H9 (cell line): ENCODE data around the gene STX7. TPM values are rescaled to one million over a fixed set of nuclear protein-coding genes. Genes with fewer than 3 reads are reported as not detected.
A peak's percentile ranks its signal among the peaks of the same experiment; 100 is the strongest.
"Not testable (repeated sequence)": the region's sequence is repeated elsewhere in the genome, so short reads cannot be mapped to it uniquely, and the experiment has no call there.

Source experiments
- DNase-seq: peaks from one replicate; pipeline ENCODE4 v3.0.0-alpha.2; 2017
- H2AFZ ChIP-seq: one replicate; pipeline ENCODE4 v1.6.1; 2013; ENCODE audit warnings: mild to moderate bottlenecking, low read length, control low read depth, moderate library complexity
- H2AK5ac ChIP-seq: 2 replicates; pipeline ENCODE4 v1.6.1; 2013; ENCODE audit warnings: low read length, control low read depth, mixed read lengths; ENCODE audit not compliant: insufficient read length
- H2BK120ac ChIP-seq: one replicate; pipeline ENCODE4 v1.6.1; 2013; ENCODE audit warnings: low read depth, mild to moderate bottlenecking, low read length, control low read depth, inconsistent platforms; ENCODE audit not compliant: poor library complexity, severe bottlenecking
- H2BK12ac ChIP-seq: 2 replicates; pipeline ENCODE4 v1.6.1; 2013; ENCODE audit warnings: low read length, control low read depth, mixed read lengths, low read depth; ENCODE audit not compliant: insufficient read length
- H2BK15ac ChIP-seq: 2 replicates; pipeline ENCODE4 v1.6.1; 2013; ENCODE audit warnings: low read depth, low read length, control low read depth
- H2BK20ac ChIP-seq: one replicate; pipeline ENCODE4 v1.6.1; 2013; ENCODE audit warnings: low read depth, mild to moderate bottlenecking, low read length, control low read depth, inconsistent platforms; ENCODE audit not compliant: poor library complexity, severe bottlenecking
- H2BK5ac ChIP-seq: 2 replicates; pipeline ENCODE4 v1.6.1; 2013; ENCODE audit warnings: low read length, control low read depth, mixed read lengths; ENCODE audit not compliant: insufficient read length
- H3K14ac ChIP-seq: 2 replicates; pipeline ENCODE4 v1.6.1; 2013; ENCODE audit warnings: low read length, control low read depth; ENCODE audit not compliant: insufficient read depth
- H3K18ac ChIP-seq: 2 replicates; pipeline ENCODE4 v1.6.1; 2013; ENCODE audit warnings: low read depth, mild to moderate bottlenecking, mixed read lengths, low read length, control low read depth; ENCODE audit not compliant: insufficient read length
- H3K23ac ChIP-seq: 2 replicates; pipeline ENCODE4 v1.6.1; 2013; ENCODE audit warnings: low read length, control low read depth, mixed read lengths, low read depth; ENCODE audit not compliant: insufficient read length
- H3K23me2 ChIP-seq: 2 replicates; pipeline ENCODE4 v1.6.1; 2013; ENCODE audit warnings: low read depth, mild to moderate bottlenecking, mixed read lengths, low read length, control low read depth; ENCODE audit not compliant: insufficient read length, poor library complexity, severe bottlenecking
- H3K27ac ChIP-seq: 2 replicates; pipeline ENCODE4 v1.5.1; 2013; ENCODE audit warnings: low read length, control low read depth, mixed read lengths, low read depth; ENCODE audit not compliant: insufficient read length
- H3K27me3 ChIP-seq: 2 replicates; pipeline ENCODE4 v1.6.1; 2013; ENCODE audit warnings: low read length, control low read depth, inconsistent platforms; ENCODE audit not compliant: insufficient read depth
- H3K4ac ChIP-seq: 2 replicates; pipeline ENCODE4 v1.6.1; 2013; ENCODE audit warnings: low read depth, mild to moderate bottlenecking, control low read depth, inconsistent platforms, low read length, moderate library complexity
- H3K4me1 ChIP-seq: 2 replicates; pipeline ENCODE4 v1.6.1; 2013; ENCODE audit warnings: low read length, control low read depth, inconsistent platforms; ENCODE audit not compliant: insufficient read depth
- H3K4me2 ChIP-seq: 2 replicates; pipeline ENCODE4 v1.6.1; 2013; ENCODE audit warnings: low read length, control low read depth, mixed read lengths; ENCODE audit not compliant: insufficient read length, insufficient read depth
- H3K56ac ChIP-seq: 2 replicates; pipeline ENCODE4 v1.6.1; 2013; ENCODE audit warnings: low read depth, mild to moderate bottlenecking, mixed read lengths, low read length, control low read depth; ENCODE audit not compliant: insufficient read length
- H3K79me1 ChIP-seq: 2 replicates; pipeline ENCODE4 v1.6.1; 2013; ENCODE audit warnings: low read depth, mild to moderate bottlenecking, moderate library complexity, low read length, control low read depth, inconsistent platforms; ENCODE audit not compliant: insufficient read depth, poor library complexity, severe bottlenecking
- H3K79me2 ChIP-seq: 2 replicates; pipeline ENCODE4 v1.6.1; 2013; ENCODE audit warnings: low read length, control low read depth, inconsistent platforms; ENCODE audit not compliant: insufficient read depth
- H3K9ac ChIP-seq: 2 replicates; pipeline ENCODE4 v1.6.1; 2013; ENCODE audit warnings: low read length, control low read depth, mixed read lengths; ENCODE audit not compliant: insufficient read length; ENCODE audit errors: extremely low read depth
- H3K9me3 ChIP-seq: one replicate; pipeline ENCODE4 v1.6.1; 2013; ENCODE audit warnings: low read depth, low read length, inconsistent platforms; ENCODE audit not compliant: control insufficient read depth
- H3T11ph ChIP-seq: one replicate; pipeline ENCODE4 v1.6.1; 2013; ENCODE audit warnings: mild to moderate bottlenecking, low read length, control low read depth, inconsistent platforms
- H4K20me1 ChIP-seq: one replicate; pipeline ENCODE4 v1.6.1; 2013; ENCODE audit not compliant: control insufficient read depth, insufficient read length, insufficient read depth
- H4K5ac ChIP-seq: 2 replicates; pipeline ENCODE4 v1.6.1; 2013; ENCODE audit warnings: low read depth, mild to moderate bottlenecking, mixed read lengths, low read length, control low read depth; ENCODE audit not compliant: insufficient read length
- H4K8ac ChIP-seq: replicated peaks from 2 replicates; pipeline ENCODE4 v1.6.1; 2013; ENCODE audit warnings: low read length, control low read depth, mixed read lengths, low read depth; ENCODE audit not compliant: insufficient read length
- H4K91ac ChIP-seq: 2 replicates; pipeline ENCODE4 v1.6.1; 2013; ENCODE audit warnings: low read depth, mild to moderate bottlenecking, moderate library complexity, mixed read lengths, low read length, control low read depth; ENCODE audit not compliant: insufficient read length
- H3K27ac Mint-ChIP-seq, 3 experiments: 2 replicates in 2 of 3; 3 replicates in 1 of 3; pipeline ENCODE4 v1.8.0; 2020 to 2021; ENCODE audit warnings: mixed read lengths in 3 of 3, mild to moderate bottlenecking in 1 of 3, moderate library complexity in 1 of 3
- H3K27me3 Mint-ChIP-seq: 2 replicates; pipeline ENCODE4 v1.8.0; 2021; ENCODE audit warnings: low read depth, mild to moderate bottlenecking, moderate library complexity, mixed read lengths
- H3K36me3 Mint-ChIP-seq, 3 experiments: 2 replicates in 2 of 3; 3 replicates in 1 of 3; pipeline ENCODE4 v1.8.0; 2020 to 2021; ENCODE audit warnings: low read depth in 3 of 3, mixed read lengths in 3 of 3; ENCODE audit not compliant: insufficient read depth in 1 of 3
- H3K4me1 Mint-ChIP-seq, 2 experiments: 2 replicates each; pipeline ENCODE4 v1.8.0; 2020; ENCODE audit warnings: mixed read lengths in 2 of 2
- H3K4me3 Mint-ChIP-seq, 2 experiments: 2 replicates in 1 of 2; 3 replicates in 1 of 2; pipeline ENCODE4 v1.8.0; 2020 to 2021; ENCODE audit warnings: mild to moderate bottlenecking in 2 of 2, mixed read lengths in 2 of 2, moderate library complexity in 1 of 2
- H3K9me3 Mint-ChIP-seq, 2 experiments: 2 replicates in 1 of 2; 3 replicates in 1 of 2; pipeline ENCODE4 v1.8.0; 2020; ENCODE audit warnings: mild to moderate bottlenecking in 2 of 2, mixed read lengths in 2 of 2, moderate library complexity in 1 of 2
- WGBS: extraction: QIAGEN DNeasy Blood & Tissue Kit; methylation state at CpG from one replicate; pipeline ENCODE4 v1.1.7; 2013; ENCODE audit warnings: missing lambda C conversion rate, low lambda C conversion rate, mixed read lengths; ENCODE audit not compliant: insufficient read length; ENCODE audit errors: extremely low coverage; 5-methylcytosine and 5-hydroxymethylcytosine counted together
- long read RNA-seq: library from polyadenylated mRNA; unstranded; transcript quantifications from one replicate; pipeline ENCODE4 v2.0.0, GENCODE V29; 2020
- total RNA-seq: library from RNA; stranded (reverse); gene quantifications from 2 replicates; pipeline ENCODE4 v1.2.1, GENCODE V29; 2021
- TF ChIP-seq, protein P1 (sequence below): fragments of 200-600 bp; sonication (generic); conservative IDR thresholded peaks from 3 replicates; pipeline ENCODE4 v1.8.0; 2021; ENCODE audit warnings: antibody characterized with exemption, mild to moderate bottlenecking

Gene STX7, protein sequence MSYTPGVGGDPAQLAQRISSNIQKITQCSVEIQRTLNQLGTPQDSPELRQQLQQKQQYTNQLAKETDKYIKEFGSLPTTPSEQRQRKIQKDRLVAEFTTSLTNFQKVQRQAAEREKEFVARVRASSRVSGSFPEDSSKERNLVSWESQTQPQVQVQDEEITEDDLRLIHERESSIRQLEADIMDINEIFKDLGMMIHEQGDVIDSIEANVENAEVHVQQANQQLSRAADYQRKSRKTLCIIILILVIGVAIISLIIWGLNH
- total RNA-seq = 26.8 and 30.0 TPM in 2 replicates
- long read RNA-seq, full-length matches to known transcripts = 146 of 157 reads
- long read RNA-seq, partial matches to known transcripts = 2 of 157 reads
- long read RNA-seq, other reads (novel, unspliced or antisense) = 9 of 157 reads

DNA sequence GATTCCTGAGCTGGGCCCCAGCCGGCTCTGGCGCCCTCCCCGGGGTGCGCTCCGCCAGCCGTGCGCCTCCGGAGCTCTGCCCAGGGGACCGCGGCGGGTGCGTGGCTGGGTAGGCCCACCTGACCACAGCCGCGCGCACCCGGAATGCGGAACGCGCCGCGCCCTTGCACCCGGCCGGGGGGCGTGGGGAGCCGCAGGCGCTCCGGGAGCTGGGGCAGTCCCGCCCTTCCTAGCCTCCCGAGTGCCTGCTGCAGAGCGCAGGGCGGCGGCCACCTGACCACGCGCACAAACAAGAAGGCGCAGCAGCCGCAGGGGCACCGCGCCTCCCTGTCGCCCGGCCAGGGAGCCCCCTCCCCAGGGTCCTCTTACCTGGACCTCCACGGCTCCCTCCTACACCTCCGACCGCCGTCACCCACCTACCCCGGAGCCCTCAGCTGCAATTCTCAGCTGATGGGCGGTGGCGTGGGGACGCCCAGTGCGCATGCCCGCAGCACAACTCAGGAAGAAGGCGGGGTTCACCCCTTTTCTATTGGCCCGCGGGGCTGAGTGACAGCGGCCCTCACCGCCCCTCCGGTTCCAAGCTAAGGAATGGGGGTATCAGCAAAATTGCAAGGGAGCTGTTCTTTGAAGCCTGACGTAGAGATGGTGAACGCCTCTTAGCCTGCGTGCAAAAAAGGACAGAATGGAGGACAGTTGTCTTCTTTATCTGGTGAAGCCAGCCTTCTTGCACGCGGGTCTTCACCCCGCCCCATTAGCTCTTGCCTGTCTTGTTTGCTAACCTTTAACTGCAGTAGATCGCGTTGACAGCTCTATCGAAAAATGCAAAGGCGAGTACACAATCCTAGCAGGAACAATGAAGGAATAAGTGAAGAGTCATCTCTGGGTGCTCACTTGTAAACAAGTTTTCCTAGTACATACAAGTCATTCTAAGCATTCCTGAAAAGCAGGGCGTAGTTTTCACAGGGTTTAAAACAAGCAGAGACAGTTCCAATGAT lies at the start of gene STX7:
TSS of gene STX7 (minus strand) at position 479 of the 995 bp plus-strand sequence. CDS start 9,586 bp downstream, outside the sequence.
- no peak within 1 kb of the TSS for H2BK15ac ChIP-seq
- peaks cover 3% of the 10 kb centered on the region for H3K79me1 ChIP-seq
- DNase-seq = peak; percentile 92
- no CpG with 5 or more reads among the region's 67 CpGs for WGBS
- no peak within 1 kb of the TSS for H3T11ph ChIP-seq
- no peak within 1 kb of the TSS for H3K27ac ChIP-seq
- H2BK5ac ChIP-seq = no peak within 1 kb of the TSS
- H4K91ac ChIP-seq = no peak within 1 kb of the TSS
- no peak within 1 kb of the TSS for H2AK5ac ChIP-seq
- H4K5ac ChIP-seq = no peak within 1 kb of the TSS
- H2AFZ ChIP-seq = peak within 1 kb of the TSS; percentile 95
- no peak within 1 kb of the TSS for H3K18ac ChIP-seq
- no peak within 1 kb of the TSS for H2BK20ac ChIP-seq
- Mint-ChIP-seq H3K4me3 (peak within 1 kb of the TSS; percentile 91 to 97), H3K4me1 (peaks cover 16% of the 10 kb centered on the region in 2 experiments), H3K27me3 (peaks cover 13% of the 10 kb centered on the region), H3K27ac (peak within 1 kb of the TSS; percentile 81 to 86 (median 85); a peak in 3 of 7 replicates), H3K36me3 (peaks cover 0 to 8% (median 5%) of the 10 kb centered on the region in 3 experiments; a peak in 3 of 7 replicates), H3K9me3 (no peaks in the 10 kb centered on the region)
- no peak within 1 kb of the TSS for H3K4ac ChIP-seq
- peaks cover 4% of the 10 kb centered on the region; the same call in 1 of the 2 replicates for H3K79me2 ChIP-seq
- H2BK120ac ChIP-seq = no peak within 1 kb of the TSS
- H3K27me3 ChIP-seq = no peaks in the 10 kb centered on the region
- H3K14ac ChIP-seq = no peak within 1 kb of the TSS
- no peaks in the 10 kb centered on the region; the same call in 1 of the 2 replicates for H3K4me1 ChIP-seq
- H3K9ac ChIP-seq = no peak within 1 kb of the TSS
- peak within 1 kb of the TSS; percentile 78 for H3K4me2 ChIP-seq
- no peaks in the 10 kb centered on the region for H3K23me2 ChIP-seq
- H3K23ac ChIP-seq = no peak within 1 kb of the TSS
- no peak within 1 kb of the TSS for H4K8ac ChIP-seq
- TF ChIP-seq, protein P1, sequence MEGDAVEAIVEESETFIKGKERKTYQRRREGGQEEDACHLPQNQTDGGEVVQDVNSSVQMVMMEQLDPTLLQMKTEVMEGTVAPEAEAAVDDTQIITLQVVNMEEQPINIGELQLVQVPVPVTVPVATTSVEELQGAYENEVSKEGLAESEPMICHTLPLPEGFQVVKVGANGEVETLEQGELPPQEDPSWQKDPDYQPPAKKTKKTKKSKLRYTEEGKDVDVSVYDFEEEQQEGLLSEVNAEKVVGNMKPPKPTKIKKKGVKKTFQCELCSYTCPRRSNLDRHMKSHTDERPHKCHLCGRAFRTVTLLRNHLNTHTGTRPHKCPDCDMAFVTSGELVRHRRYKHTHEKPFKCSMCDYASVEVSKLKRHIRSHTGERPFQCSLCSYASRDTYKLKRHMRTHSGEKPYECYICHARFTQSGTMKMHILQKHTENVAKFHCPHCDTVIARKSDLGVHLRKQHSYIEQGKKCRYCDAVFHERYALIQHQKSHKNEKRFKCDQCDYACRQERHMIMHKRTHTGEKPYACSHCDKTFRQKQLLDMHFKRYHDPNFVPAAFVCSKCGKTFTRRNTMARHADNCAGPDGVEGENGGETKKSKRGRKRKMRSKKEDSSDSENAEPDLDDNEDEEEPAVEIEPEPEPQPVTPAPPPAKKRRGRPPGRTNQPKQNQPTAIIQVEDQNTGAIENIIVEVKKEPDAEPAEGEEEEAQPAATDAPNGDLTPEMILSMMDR = no peak
- H3K56ac ChIP-seq = no peak within 1 kb of the TSS
- H3K9me3 ChIP-seq = no peaks in the 10 kb centered on the region
- no peak within 1 kb of the TSS for H2BK12ac ChIP-seq
- no peaks in the 10 kb centered on the region for H4K20me1 ChIP-seq

DNA sequence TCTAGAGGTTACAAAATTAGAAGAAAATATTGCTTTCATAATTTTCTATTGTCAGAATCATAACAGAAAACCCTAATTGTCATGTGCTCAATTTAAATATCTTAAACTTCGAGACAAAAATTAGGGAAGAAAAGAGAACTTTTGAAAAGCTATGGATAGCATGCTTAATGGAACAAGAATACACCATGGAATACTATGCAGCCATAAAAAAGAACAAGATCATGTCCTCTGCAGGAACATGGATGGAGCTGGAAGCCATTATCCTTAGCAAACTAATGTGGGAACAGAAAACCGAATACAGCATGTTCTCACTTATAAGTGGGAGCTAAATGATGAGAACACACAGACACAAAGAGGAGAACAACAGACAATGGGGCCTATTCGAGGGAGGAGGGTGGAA lies 47.2 kb upstream of the STX7 start:
- H2AFZ ChIP-seq, H2BK5ac ChIP-seq, H2BK120ac ChIP-seq, H2BK12ac ChIP-seq, DNase-seq, H3K9me3 Mint-ChIP-seq, H3K27me3 Mint-ChIP-seq, H3K9ac ChIP-seq, H4K8ac ChIP-seq, H2AK5ac ChIP-seq, H3K4me2 ChIP-seq, H3K4me3 Mint-ChIP-seq, H3K23me2 ChIP-seq, H3K18ac ChIP-seq, H3K79me1 ChIP-seq, H3K14ac ChIP-seq, H3K27ac ChIP-seq, H2BK20ac ChIP-seq, H3K56ac ChIP-seq, H3K27ac Mint-ChIP-seq, H3K27me3 ChIP-seq, H4K20me1 ChIP-seq, H3K36me3 Mint-ChIP-seq, H4K91ac ChIP-seq, H3T11ph ChIP-seq, H4K5ac ChIP-seq, H3K4ac ChIP-seq, H3K4me1 ChIP-seq, H3K4me1 Mint-ChIP-seq, H3K9me3 ChIP-seq, H3K23ac ChIP-seq, H2BK15ac ChIP-seq, H3K79me2 ChIP-seq: not testable (repeated sequence)
- WGBS = no CpG with 5 or more reads among the region's 3 CpGs
